Stomach (tissue), 9 donors: ENCODE measurements around the gene P2RX7. TPM values are rescaled to one million over a fixed set of nuclear protein-coding genes. Genes with fewer than 3 reads are reported as not detected.
"Not testable (repeated sequence)": the region's sequence is repeated elsewhere in the genome, so short reads cannot be mapped to it uniquely, and the experiment has no call there.

Experiments used
- DNase-seq, 2 donors: peaks; one replicate each; pipeline versions ENCODE4 v3.0.0 to v3.0.0-alpha.2; 2013 to 2019
- H3K27ac ChIP-seq, 5 donors: fragments of 200-600 bp in 4 of 5; sonication (generic) in 4 of 5; one replicate each; pipeline ENCODE4 v1.5.1; 2013 to 2019; ENCODE audit warnings: mild to moderate bottlenecking in 1 of 5, moderate library complexity in 1 of 5
- H3K27me3 ChIP-seq, 3 donors: fragments of 200-600 bp; sonication (generic); one replicate each; pipeline ENCODE4 v1.5.1; 2017 to 2019; ENCODE audit warnings: mixed run types in 1 of 3
- H3K36me3 ChIP-seq, 4 donors: fragments of 200-600 bp; sonication (generic); 1 replicate in 3 of 4; 2 replicates in 1 of 4; pipeline ENCODE4 v1.5.1; 2016 to 2019
- H3K4me1 ChIP-seq, 4 donors: fragments of 200-600 bp; sonication (generic); one replicate each; pipeline ENCODE4 v1.5.1; 2016 to 2019
- H3K4me3 ChIP-seq, 4 donors: fragments of 200-600 bp; sonication (generic) in 3 of 4; one replicate each; pipeline ENCODE4 v1.5.1; 2016 to 2019; ENCODE audit warnings: mild to moderate bottlenecking in 1 of 4
- H3K9me3 ChIP-seq, 4 donors: fragments of 200-600 bp; sonication (generic); one replicate each; pipeline ENCODE4 v1.5.1; 2016 to 2019
- EP300 ChIP-seq: sonication (generic); formaldehyde crosslinking; IDR thresholded peaks from one replicate; pipeline ENCODE4 v1.6.1; 2017; ENCODE audit warnings: antibody characterized with exemption
- POLR2A ChIP-seq, 4 donors: fragments of 450-650 bp; IDR thresholded peaks; one replicate each; pipeline ENCODE4 v1.6.1; 2016; ENCODE audit warnings: antibody characterized with exemption in 4 of 4, control low read depth in 2 of 4, mild to moderate bottlenecking in 1 of 4, moderate library complexity in 1 of 4
- POLR2AphosphoS5 ChIP-seq, 3 donors: sonication (generic); formaldehyde crosslinking; IDR thresholded peaks; one replicate each; pipeline ENCODE4 v1.6.1; 2016; ENCODE audit warnings: antibody characterized with exemption in 3 of 3
- WGBS, 5 donors: extraction: QIAGEN DNeasy Blood & Tissue Kit in 3 of 5; methylation state at CpG; one replicate each; pipeline versions ENCODE4 v1.1.5 to v1.1.7; 2013 to 2018; 5-methylcytosine and 5-hydroxymethylcytosine counted together
- intact Hi-C: fragments of 100-400 bp; cut with DNase I; formaldehyde crosslinking; loops from one replicate; pipeline ENCODE4 v1.15.1; 2023; ENCODE audit warnings: low total_unique reads
- polyA plus RNA-seq, 3 donors: library from polyadenylated mRNA; stranded (reverse); fragments of 200-250 nt; gene quantifications; one replicate each; pipeline ENCODE4 v1.2.3, GENCODE V29; 2013
- total RNA-seq, 5 donors: library from RNA; depleted of rRNA; stranded (reverse); fragments of >200 nt; gene quantifications; one replicate each; pipeline versions ENCODE4 v1.1.0 to v1.2.3, GENCODE V29; 2014 to 2016
- TF ChIP-seq, protein P1 (sequence below), 7 experiments: fragments of 450-650 bp in 4 of 7; fragments of 200-600 bp in 3 of 7; sonication (generic) in 3 of 7; IDR thresholded peaks; one replicate each; pipeline ENCODE4 v1.5.1; 2016 to 2019; ENCODE audit warnings: antibody characterized with exemption in 7 of 7, control low read depth in 2 of 7, mild to moderate bottlenecking in 1 of 7
- donor health status: healthy with polysubstance abuse.
- donor health status: Bipolar disorder and iron deficiency.
- donor health status: healthy.

Gene P2RX7
- total and polyA plus RNA-seq, 8 donors: 0.31 to 2.2 (median 0.95) TPM; not detected in 2

GRCh38 chr12:121198949-121199348 lies 66.3 kb downstream of the P2RX7 start:
- Histone ChIP-seq H3K27ac (no peak overlapping the region), H3K36me3 (no peaks in the 10 kb centered on the region), H3K4me3 (no peak overlapping the region), H3K9me3 (no peaks in the 10 kb centered on the region), H3K4me1 (no peaks in the 10 kb centered on the region), H3K27me3 (no peaks in the 10 kb centered on the region)
- WGBS, 5 donors: 65 to 80% (median 72%) methylated on average over 7 of the region's 7 CpGs
- intact Hi-C loops: no loop called here
- DNase-seq: no peak
- no peak for TF ChIP-seq POLR2A (IDR thresholded peaks at IDR 0.05)
- TF ChIP-seq, protein P1, sequence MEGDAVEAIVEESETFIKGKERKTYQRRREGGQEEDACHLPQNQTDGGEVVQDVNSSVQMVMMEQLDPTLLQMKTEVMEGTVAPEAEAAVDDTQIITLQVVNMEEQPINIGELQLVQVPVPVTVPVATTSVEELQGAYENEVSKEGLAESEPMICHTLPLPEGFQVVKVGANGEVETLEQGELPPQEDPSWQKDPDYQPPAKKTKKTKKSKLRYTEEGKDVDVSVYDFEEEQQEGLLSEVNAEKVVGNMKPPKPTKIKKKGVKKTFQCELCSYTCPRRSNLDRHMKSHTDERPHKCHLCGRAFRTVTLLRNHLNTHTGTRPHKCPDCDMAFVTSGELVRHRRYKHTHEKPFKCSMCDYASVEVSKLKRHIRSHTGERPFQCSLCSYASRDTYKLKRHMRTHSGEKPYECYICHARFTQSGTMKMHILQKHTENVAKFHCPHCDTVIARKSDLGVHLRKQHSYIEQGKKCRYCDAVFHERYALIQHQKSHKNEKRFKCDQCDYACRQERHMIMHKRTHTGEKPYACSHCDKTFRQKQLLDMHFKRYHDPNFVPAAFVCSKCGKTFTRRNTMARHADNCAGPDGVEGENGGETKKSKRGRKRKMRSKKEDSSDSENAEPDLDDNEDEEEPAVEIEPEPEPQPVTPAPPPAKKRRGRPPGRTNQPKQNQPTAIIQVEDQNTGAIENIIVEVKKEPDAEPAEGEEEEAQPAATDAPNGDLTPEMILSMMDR (IDR thresholded peaks at IDR 0.05): no peak
- TF ChIP-seq POLR2AphosphoS5 (IDR thresholded peaks at IDR 0.05): no peak
- no peak for TF ChIP-seq EP300

DNA sequence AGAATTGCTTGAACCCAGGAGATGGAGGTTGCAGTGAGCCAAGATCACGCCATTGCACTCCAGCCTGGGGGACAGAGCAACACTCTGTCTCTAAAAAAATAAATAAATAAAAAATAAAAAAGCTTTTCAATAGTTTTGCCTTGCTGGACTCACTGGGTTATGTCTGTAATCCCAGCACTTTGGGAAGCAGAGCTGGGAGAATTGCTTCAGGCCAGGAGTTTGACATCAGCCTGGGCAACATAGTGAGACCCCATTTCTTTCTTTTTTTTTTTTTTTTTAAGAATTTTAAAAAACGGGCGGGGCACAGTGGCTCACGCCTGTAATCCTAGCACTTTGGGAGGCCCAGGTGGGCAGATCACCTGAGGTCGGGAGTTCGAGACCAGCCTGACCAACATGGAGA lies 68.5 kb downstream of the P2RX7 start:
- H3K9me3 ChIP-seq, H3K4me1 ChIP-seq, H3K27me3 ChIP-seq, DNase-seq, intact Hi-C loops, H3K4me3 ChIP-seq, H3K36me3 ChIP-seq, H3K27ac ChIP-seq: not testable (repeated sequence)
- WGBS, 5 donors: 90 to 100% (median 96%) methylated on average over 6 of the region's 6 CpGs

DNA sequence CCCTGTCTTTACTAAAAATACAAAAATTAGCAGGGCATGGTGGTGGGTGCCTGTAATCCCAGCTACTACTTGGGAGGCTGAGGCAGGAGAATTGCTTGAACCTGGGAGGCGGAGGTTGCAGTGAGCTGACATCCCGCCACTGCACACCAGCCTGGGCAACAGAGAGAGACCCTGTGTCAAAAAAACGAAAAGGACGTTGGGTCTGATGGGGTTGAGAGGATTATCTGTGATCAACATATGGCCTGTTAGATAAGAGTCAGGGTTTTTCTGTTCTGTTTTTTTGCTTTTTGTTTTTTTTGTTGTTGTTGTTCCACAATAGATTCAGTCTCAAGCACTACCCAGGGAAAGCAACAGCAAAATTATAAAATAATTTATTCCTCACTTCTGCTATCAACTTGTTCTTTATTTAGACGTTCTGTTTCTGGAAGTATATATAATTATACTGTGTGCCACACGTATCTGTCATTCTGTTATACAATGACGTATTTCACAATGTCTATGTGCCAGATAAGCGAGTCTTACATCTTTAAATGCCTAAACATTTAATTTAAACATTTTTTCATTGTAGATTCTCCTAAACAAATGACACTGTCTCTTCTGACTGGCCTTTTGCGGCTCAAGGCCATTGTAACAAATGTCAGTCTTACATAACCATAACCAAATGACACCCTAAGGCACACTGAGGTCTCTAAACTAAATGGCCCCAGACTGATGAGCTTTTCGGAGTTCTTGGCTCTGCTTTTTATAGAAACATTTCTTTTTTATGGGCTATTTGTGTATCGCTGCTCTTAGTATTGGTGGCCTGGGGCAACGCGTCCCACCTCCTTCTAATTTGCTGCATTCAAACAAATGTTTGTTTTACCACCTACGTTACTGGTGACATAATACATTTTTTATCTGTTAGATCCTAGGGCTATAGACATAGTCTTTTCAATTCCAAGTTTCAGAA lies 70.0 kb downstream of the P2RX7 start:
- Histone ChIP-seq H3K4me1 (no peaks in the 10 kb centered on the region), H3K9me3 (no peaks in the 10 kb centered on the region), H3K27me3 (no peaks in the 10 kb centered on the region), H3K27ac (no peak overlapping the region), H3K4me3 (no peak overlapping the region), H3K36me3 (no peaks in the 10 kb centered on the region)
- TF ChIP-seq, protein P1 (IDR thresholded peaks at IDR 0.05): no peak
- TF ChIP-seq POLR2A (IDR thresholded peaks at IDR 0.05) (no peak), POLR2AphosphoS5 (IDR thresholded peaks at IDR 0.05) (no peak), EP300 (no peak)
- WGBS, 5 donors: 57 to 72% (median 62%) methylated on average over 14 of the region's 14 CpGs
- DNase-seq: no peak
- intact Hi-C loops: no loop called here

GRCh38 chr12:121203482-121203881 lies 70.8 kb downstream of the P2RX7 start:
- Histone ChIP-seq H3K4me3 (no peak overlapping the region), H3K27ac (no peak overlapping the region), H3K4me1 (no peaks in the 10 kb centered on the region), H3K36me3 (no peaks in the 10 kb centered on the region), H3K27me3 (no peaks in the 10 kb centered on the region), H3K9me3 (no peaks in the 10 kb centered on the region)
- TF ChIP-seq EP300 (no peak), POLR2AphosphoS5 (IDR thresholded peaks at IDR 0.05) (no peak), POLR2A (IDR thresholded peaks at IDR 0.05) (no peak)
- TF ChIP-seq, protein P1 (IDR thresholded peaks at IDR 0.05): no peak
- no peak for DNase-seq
- intact Hi-C loops: no loop called here
- 58 to 78% (median 66%) methylated on average over 11 of the region's 11 CpGs for WGBS, 5 donors

- WGBS, 5 donors: 71 to 88% (median 85%) methylated on average over 7 of the region's 7 CpGs
- TF ChIP-seq POLR2A (IDR thresholded peaks at IDR 0.05): no peak
- no peak for DNase-seq
- no peak overlapping the region for H3K27ac ChIP-seq
- H3K4me3 ChIP-seq: no peak overlapping the region
- peaks cover under 1 to 11% (median 5%) of the 10 kb centered on the region in 4 donors for H3K4me1 ChIP-seq
- intact Hi-C loops: no loop called here
- no peaks in the 10 kb centered on the region for H3K36me3 ChIP-seq
- H3K9me3 ChIP-seq: no peaks in the 10 kb centered on the region
- H3K27me3 ChIP-seq: no peaks in the 10 kb centered on the region
Measured at GRCh38 chr12:121205491-121205890, 72.8 kb downstream of the P2RX7 start.

GRCh38 chr12:121208571-121208970 lies 75.9 kb downstream of the P2RX7 start:
- H3K27me3 ChIP-seq, intact Hi-C loops, H3K36me3 ChIP-seq, H3K4me3 ChIP-seq, H3K9me3 ChIP-seq, DNase-seq: not testable (repeated sequence)
- H3K27ac ChIP-seq: peak overlapping the region in 1 of 5 donors; percentile 96
- WGBS, 5 donors: 89 to 95% (median 94%) methylated on average over 10 of the region's 10 CpGs
- H3K4me1 ChIP-seq: peaks cover 12 to 32% (median 26%) of the 10 kb centered on the region in 4 donors
